ENCODE results near the gene MRPS18A. TPM values are rescaled to one million over a fixed set of nuclear protein-coding genes. Genes with fewer than 3 reads are reported as not detected.

Gene MRPS18A
- total and polyA plus RNA-seq, 9 of the 15 experiments (the other 6 are each of a cell fraction or from before 2014, with no cell fraction given) = 87.5 to 243 (median 125) TPM

DNA sequence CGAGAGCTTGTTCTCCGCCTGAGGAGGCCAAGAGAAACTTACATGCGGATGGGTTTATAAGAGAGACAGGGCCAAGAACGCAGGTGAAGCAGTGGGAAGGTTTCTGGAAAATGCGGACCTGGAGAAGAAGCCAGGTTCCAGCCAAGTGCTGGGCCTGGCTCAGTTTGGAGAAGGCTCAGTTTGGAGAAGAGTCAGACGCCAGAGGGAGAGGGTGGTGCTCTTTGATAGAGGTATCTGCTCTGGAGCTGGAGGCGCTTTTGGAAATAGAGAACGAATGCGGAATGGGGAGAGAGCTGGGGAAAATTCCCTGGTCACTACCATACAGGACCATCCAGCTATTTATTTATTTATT, 42.0 kb downstream of the MRPS18A start (continued):
- TF ChIP-seq, protein P1, sequence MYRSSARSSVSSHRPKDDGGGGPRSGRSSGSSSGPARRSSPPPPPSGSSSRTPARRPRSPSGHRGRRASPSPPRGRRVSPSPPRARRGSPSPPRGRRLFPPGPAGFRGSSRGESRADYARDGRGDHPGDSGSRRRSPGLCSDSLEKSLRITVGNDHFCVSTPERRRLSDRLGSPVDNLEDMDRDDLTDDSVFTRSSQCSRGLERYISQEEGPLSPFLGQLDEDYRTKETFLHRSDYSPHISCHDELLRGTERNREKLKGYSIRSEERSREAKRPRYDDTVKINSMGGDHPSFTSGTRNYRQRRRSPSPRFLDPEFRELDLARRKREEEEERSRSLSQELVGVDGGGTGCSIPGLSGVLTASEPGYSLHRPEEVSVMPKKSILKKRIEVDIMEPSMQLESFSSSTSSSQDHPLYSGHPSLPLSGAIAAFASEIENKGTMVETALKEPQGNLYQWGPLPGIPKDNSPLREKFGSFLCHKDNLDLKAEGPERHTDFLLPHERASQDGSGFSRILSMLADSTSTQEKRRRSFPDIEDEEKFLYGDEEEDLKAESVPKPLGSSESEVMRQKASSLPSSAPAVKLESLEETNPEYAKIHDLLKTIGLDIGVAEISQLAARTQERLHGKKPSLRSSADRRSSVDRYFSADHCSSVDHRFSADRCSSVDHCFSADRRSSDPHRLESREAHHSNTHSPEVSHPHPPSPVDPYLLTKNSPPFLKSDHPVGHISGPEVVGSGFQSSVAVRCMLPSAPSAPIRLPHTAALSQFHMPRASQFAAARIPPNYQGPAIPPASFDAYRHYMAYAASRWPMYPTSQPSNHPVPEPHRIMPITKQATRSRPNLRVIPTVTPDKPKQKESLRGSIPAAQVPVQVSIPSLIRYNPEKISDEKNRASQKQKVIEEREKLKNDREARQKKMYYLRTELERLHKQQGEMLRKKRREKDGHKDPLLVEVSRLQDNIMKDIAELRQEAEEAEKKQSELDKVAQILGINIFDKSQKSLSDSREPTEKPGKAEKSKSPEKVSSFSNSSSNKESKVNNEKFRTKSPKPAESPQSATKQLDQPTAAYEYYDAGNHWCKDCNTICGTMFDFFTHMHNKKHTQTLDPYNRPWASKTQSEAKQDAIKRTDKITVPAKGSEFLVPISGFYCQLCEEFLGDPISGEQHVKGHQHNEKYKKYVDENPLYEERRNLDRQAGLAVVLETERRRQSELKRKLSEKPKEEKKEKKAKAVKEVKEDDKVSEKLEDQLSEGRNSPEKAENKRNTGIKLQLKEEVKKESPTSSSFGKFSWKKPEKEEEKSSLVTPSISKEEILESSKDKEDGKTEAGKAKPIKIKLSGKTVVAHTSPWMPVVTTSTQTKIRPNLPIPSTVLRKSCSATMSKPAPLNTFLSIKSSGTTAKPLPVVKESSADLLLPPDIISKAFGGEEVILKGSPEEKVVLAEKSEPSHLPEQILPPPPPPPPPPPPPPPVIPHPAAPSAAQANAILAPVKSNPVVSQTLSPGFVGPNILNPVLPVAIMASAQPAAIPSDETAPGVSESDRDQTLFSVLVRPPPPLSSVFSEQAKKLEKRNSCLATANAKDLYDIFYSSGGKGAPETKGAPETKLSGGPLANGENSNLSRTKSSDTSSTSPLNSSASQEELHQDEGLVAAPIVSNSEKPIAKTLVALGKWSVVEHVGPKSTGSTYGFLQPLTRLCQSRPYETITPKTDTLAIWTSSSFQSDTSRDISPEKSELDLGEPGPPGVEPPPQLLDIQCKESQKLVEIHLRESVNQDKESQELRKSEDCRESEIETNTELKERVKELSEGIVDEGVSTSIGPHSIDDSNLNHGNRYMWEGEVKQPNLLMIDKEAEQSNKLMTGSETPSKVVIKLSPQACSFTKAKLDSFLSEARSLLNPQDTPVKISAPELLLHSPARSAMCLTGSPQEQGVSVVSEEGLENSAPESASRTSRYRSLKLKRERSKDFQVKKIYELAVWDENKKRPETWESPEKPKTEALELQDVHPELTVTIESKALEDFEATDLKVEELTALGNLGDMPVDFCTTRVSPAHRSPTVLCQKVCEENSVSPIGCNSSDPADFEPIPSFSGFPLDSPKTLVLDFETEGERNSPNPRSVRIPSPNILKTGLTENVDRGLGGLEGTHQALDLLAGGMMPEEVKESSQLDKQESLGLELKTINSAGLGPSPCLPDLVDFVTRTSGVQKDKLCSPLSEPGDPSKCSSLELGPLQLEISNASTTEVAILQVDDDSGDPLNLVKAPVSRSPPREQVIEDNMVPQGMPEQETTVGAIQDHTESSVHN (IDR thresholded peaks at IDR 0.05; ENCODE audit: borderline replicate concordance in 1 of 2, low read depth in 1 of 2) = no peak
- TF ChIP-seq, protein P2, sequence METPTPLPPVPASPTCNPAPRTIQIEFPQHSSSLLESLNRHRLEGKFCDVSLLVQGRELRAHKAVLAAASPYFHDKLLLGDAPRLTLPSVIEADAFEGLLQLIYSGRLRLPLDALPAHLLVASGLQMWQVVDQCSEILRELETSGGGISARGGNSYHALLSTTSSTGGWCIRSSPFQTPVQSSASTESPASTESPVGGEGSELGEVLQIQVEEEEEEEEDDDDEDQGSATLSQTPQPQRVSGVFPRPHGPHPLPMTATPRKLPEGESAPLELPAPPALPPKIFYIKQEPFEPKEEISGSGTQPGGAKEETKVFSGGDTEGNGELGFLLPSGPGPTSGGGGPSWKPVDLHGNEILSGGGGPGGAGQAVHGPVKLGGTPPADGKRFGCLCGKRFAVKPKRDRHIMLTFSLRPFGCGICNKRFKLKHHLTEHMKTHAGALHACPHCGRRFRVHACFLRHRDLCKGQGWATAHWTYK (CRISPR knock-in tag; IDR thresholded peaks at IDR 0.05) = no peak
- TF ChIP-seq SIN3B (IDR thresholded peaks at IDR 0.05; ENCODE audit: low read depth) (no peak), TAL1 (IDR thresholded peaks at IDR 0.05) (no peak), KAT2B (IDR thresholded peaks at IDR 0.05; ENCODE audit: low read depth, low read length) (no peak)
